WTC11 (cell line): ENCODE measurements around the gene MMAB.

ENCODE experiments used
- ARID4B ChIP-seq: sonication (generic); formaldehyde crosslinking; IDR thresholded peaks from 2 replicates; pipeline ENCODE4 v1.8.0; 2023; ENCODE audit warnings: missing genetic modification reagents, mild to moderate bottlenecking, borderline replicate concordance
- ATF3 ChIP-seq: sonication (generic); formaldehyde crosslinking; conservative IDR thresholded peaks from 2 replicates; pipeline ENCODE4 v1.8.1; 2022; ENCODE audit warnings: mild to moderate bottlenecking, missing genetic modification reagents
- CBFB ChIP-seq: sonication (generic); formaldehyde crosslinking; IDR thresholded peaks from 2 replicates; pipeline ENCODE4 v1.8.1; 2022; ENCODE audit warnings: mild to moderate bottlenecking, low read depth, missing genetic modification reagents
- CREM ChIP-seq: sonication (generic); formaldehyde crosslinking; IDR thresholded peaks from 2 replicates; pipeline ENCODE4 v1.8.1; 2022; ENCODE audit warnings: mild to moderate bottlenecking, missing genetic modification reagents, moderate library complexity
- FOXK1 ChIP-seq: sonication (generic); formaldehyde crosslinking; IDR thresholded peaks from 2 replicates; pipeline ENCODE4 v1.8.0; 2022; ENCODE audit warnings: mild to moderate bottlenecking, moderate library complexity, missing genetic modification reagents
- NR3C1 ChIP-seq: sonication (generic); formaldehyde crosslinking; conservative IDR thresholded peaks from 2 replicates; pipeline ENCODE4 v1.8.1; 2023; ENCODE audit warnings: low read depth, mild to moderate bottlenecking, missing genetic modification reagents
- PREB ChIP-seq: sonication (generic); formaldehyde crosslinking; IDR thresholded peaks from 2 replicates; pipeline ENCODE4 v1.8.1; 2022; ENCODE audit warnings: mild to moderate bottlenecking, missing genetic modification reagents, moderate library complexity, borderline replicate concordance
- SMAD4 ChIP-seq: sonication (generic); formaldehyde crosslinking; IDR thresholded peaks from 2 replicates; pipeline ENCODE4 v1.8.0; 2022; ENCODE audit warnings: mild to moderate bottlenecking, missing genetic modification reagents
- SP1 ChIP-seq: sonication (generic); formaldehyde crosslinking; conservative IDR thresholded peaks from 2 replicates; pipeline ENCODE4 v1.8.1; 2022; ENCODE audit warnings: missing genetic modification reagents
- STAT6 ChIP-seq: sonication (generic); formaldehyde crosslinking; conservative IDR thresholded peaks from 2 replicates; pipeline ENCODE4 v1.8.1; 2023; ENCODE audit warnings: mild to moderate bottlenecking, low read depth, missing genetic modification reagents, moderate library complexity
- TF ChIP-seq, protein P1 (sequence below): fragments of 200-600 bp; IDR thresholded peaks from 2 replicates; pipeline ENCODE4 v1.8.0; 2022; ENCODE audit warnings: antibody characterized with exemption
- TF ChIP-seq, protein P2 (sequence below): sonication (generic); formaldehyde crosslinking; IDR thresholded peaks from 2 replicates; pipeline ENCODE4 v1.8.1; 2023; ENCODE audit warnings: mild to moderate bottlenecking, missing genetic modification reagents, moderate library complexity
- TF ChIP-seq, protein P3 (sequence below): sonication (generic); formaldehyde crosslinking; IDR thresholded peaks from 2 replicates; pipeline ENCODE4 v1.8.1; 2022; ENCODE audit warnings: low read depth, missing genetic modification reagents, borderline replicate concordance

DNA sequence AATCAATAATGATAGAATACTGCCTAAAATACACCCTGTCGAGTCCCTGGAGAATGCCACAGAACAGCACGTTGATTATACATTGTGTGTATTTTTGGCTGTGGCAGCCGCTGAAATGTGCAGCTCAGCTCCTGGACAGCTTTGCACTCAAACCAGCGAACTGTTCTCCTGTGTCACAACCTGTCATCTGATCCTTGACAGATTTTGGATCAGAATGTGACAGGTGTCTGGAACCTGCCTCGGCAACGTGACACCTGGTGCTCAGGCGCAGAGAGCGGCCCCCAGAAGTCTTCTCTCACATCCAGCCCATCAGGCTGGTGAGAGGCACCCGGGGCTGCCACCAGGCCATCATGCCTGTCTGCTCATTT lies 19.6 kb upstream of the MMAB start:
- TF ChIP-seq, protein P1, sequence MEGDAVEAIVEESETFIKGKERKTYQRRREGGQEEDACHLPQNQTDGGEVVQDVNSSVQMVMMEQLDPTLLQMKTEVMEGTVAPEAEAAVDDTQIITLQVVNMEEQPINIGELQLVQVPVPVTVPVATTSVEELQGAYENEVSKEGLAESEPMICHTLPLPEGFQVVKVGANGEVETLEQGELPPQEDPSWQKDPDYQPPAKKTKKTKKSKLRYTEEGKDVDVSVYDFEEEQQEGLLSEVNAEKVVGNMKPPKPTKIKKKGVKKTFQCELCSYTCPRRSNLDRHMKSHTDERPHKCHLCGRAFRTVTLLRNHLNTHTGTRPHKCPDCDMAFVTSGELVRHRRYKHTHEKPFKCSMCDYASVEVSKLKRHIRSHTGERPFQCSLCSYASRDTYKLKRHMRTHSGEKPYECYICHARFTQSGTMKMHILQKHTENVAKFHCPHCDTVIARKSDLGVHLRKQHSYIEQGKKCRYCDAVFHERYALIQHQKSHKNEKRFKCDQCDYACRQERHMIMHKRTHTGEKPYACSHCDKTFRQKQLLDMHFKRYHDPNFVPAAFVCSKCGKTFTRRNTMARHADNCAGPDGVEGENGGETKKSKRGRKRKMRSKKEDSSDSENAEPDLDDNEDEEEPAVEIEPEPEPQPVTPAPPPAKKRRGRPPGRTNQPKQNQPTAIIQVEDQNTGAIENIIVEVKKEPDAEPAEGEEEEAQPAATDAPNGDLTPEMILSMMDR, result no peak
- no peak for TF ChIP-seq CREM (CRISPR knock-in tag)
- TF ChIP-seq, protein P2, sequence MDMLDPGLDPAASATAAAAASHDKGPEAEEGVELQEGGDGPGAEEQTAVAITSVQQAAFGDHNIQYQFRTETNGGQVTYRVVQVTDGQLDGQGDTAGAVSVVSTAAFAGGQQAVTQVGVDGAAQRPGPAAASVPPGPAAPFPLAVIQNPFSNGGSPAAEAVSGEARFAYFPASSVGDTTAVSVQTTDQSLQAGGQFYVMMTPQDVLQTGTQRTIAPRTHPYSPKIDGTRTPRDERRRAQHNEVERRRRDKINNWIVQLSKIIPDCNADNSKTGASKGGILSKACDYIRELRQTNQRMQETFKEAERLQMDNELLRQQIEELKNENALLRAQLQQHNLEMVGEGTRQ (CRISPR knock-in tag), result no peak
- no peak for TF ChIP-seq SP1 (CRISPR knock-in tag)
- no peak for TF ChIP-seq ATF3
- no peak for TF ChIP-seq CBFB
- no peak for TF ChIP-seq STAT6 (CRISPR knock-in tag)
- TF ChIP-seq ARID4B (CRISPR knock-in tag), result no peak
- no peak for TF ChIP-seq SMAD4 (CRISPR knock-in tag)
- TF ChIP-seq PREB (CRISPR knock-in tag), result no peak
- no peak for TF ChIP-seq FOXK1 (CRISPR knock-in tag)
- TF ChIP-seq, protein P3, sequence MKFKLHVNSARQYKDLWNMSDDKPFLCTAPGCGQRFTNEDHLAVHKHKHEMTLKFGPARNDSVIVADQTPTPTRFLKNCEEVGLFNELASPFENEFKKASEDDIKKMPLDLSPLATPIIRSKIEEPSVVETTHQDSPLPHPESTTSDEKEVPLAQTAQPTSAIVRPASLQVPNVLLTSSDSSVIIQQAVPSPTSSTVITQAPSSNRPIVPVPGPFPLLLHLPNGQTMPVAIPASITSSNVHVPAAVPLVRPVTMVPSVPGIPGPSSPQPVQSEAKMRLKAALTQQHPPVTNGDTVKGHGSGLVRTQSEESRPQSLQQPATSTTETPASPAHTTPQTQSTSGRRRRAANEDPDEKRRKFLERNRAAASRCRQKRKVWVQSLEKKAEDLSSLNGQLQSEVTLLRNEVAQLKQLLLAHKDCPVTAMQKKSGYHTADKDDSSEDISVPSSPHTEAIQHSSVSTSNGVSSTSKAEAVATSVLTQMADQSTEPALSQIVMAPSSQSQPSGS (CRISPR knock-in tag), result no peak
- TF ChIP-seq NR3C1 (CRISPR knock-in tag), result no peak
